Upper lobe of left lung (tissue), 4 donors: Measurements from ENCODE around the gene CABLES2.

Experiments used
- EP300 ChIP-seq, 4 donors: sonication (generic); formaldehyde crosslinking; IDR thresholded peaks; one replicate each; pipeline ENCODE4 v1.5.1; 2017; ENCODE audit warnings: antibody characterized with exemption in 4 of 4, control low read depth in 2 of 4
- POLR2A ChIP-seq, 4 donors: fragments of 450-650 bp; IDR thresholded peaks; one replicate each; pipeline ENCODE4 v1.5.1; 2016 to 2017; ENCODE audit warnings: antibody characterized with exemption in 4 of 4, mild to moderate bottlenecking in 2 of 4
- POLR2AphosphoS5 ChIP-seq, 2 donors: sonication (generic); formaldehyde crosslinking; IDR thresholded peaks; one replicate each; pipeline ENCODE4 v1.5.1; 2017; ENCODE audit warnings: antibody characterized with exemption in 2 of 2
- TF ChIP-seq, protein P1 (sequence below), 6 experiments: fragments of 450-650 bp in 4 of 6; fragments of 200-600 bp in 2 of 6; sonication (generic) in 2 of 6; IDR thresholded peaks; one replicate each; pipeline ENCODE4 v1.5.1; 2016 to 2019; ENCODE audit warnings: antibody characterized with exemption in 6 of 6

DNA sequence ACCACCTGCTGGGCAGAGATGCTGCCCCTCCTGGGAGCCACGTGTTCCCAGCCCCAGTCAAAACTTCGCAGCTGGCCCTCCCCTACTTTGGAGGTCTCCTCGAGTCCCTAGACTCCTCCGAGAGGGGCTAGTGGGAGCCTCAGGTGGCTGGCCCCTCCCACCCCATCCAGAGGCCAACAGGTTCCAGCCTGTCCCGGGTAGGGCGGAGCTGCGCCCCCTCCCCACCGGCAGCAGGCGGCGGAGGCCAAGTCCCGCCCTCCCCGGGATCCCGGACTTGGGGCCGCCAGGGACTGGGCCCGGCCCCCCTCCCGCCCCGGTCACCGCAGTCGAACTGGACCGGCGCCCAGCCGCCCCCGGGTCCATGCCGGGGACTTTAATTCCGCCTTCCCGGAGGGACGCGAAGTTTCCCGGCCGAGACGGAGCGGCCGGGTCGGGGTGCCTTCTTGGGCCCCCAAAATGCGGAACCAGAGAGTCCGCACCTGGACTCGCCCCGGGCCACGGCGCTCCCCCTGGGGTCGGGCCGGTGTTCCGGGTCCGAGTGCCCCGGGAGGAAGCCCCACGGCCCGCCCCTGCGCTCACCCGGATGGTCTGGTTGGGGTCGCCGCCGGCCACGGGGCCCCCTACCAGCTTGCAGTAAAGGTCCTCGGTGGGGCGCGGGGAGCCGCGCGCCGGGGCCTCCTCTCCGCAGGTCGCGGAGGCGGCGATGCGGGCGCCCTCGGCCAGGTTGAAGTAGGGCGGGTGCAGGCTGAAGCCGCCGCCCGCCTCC is 40.5 kb downstream of the CABLES2 start:
- TF ChIP-seq, protein P1, sequence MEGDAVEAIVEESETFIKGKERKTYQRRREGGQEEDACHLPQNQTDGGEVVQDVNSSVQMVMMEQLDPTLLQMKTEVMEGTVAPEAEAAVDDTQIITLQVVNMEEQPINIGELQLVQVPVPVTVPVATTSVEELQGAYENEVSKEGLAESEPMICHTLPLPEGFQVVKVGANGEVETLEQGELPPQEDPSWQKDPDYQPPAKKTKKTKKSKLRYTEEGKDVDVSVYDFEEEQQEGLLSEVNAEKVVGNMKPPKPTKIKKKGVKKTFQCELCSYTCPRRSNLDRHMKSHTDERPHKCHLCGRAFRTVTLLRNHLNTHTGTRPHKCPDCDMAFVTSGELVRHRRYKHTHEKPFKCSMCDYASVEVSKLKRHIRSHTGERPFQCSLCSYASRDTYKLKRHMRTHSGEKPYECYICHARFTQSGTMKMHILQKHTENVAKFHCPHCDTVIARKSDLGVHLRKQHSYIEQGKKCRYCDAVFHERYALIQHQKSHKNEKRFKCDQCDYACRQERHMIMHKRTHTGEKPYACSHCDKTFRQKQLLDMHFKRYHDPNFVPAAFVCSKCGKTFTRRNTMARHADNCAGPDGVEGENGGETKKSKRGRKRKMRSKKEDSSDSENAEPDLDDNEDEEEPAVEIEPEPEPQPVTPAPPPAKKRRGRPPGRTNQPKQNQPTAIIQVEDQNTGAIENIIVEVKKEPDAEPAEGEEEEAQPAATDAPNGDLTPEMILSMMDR (IDR thresholded peaks at IDR 0.05), result no peak
- TF ChIP-seq POLR2A (IDR thresholded peaks at IDR 0.05) (no peak), POLR2AphosphoS5 (IDR thresholded peaks at IDR 0.05) (no peak), EP300 (IDR thresholded peaks at IDR 0.05) (no peak)
